K562 (cell line): Measurements from ENCODE around the gene HRAS. TPM values are rescaled to one million over a fixed set of nuclear protein-coding genes. Genes with fewer than 3 reads are reported as not detected.

Experiments
- ATAC-seq: fragments of 200-7000 bp; cut with Tn5 transposase; 3 replicates; pipeline ENCODE4 v1.9.1; 2020; ENCODE audit warnings: moderate library complexity
- BruUV-seq: library from RNA; stranded (reverse); fragments of 400-500 nt; replicated peaks from 2 replicates; lab custom pipeline; 2021; lab: Mats Ljungman, UMichigan
- CTCF ChIA-PET: fragments of 300-600 bp; formaldehyde crosslinking; extraction: SDS; loops from one replicate; lab custom pipeline; 2021; ENCODE audit warnings: low intra/inter-chr PET ratio; lab: Yijun Ruan, JAX
- POLR2A ChIA-PET: fragments of 300-600, 350-650 bp; sonication (Branson Sonifier 250); formaldehyde crosslinking; extraction: SDS; loops from one replicate; lab custom pipeline; 2021; ENCODE audit warnings: antibody characterized with exemption, inconsistent platforms; lab: Yijun Ruan, JAX
- DNase-seq, 4 experiments: peaks; one replicate each; pipeline versions ENCODE4 v3.0.0 to v3.0.0-alpha.2; 2011 to 2018; ENCODE audit warnings: low spot score in 3 of 4, mixed read lengths in 3 of 4; ENCODE audit errors: extremely low read depth in 1 of 4
- FAIRE-seq: peaks from 2 replicates; lab custom pipeline; 2011; peaks lifted over from hg19 to GRCh38; lab: Jason Lieb, UNC
- H2AFZ ChIP-seq: 2 replicates; pipeline ENCODE4 v1.6.0; 2011; ENCODE audit warnings: low read depth, low read length, control low read depth, inconsistent platforms
- H3K27ac ChIP-seq: fragments of 200-600 bp; 3 replicates; pipeline ENCODE4 v1.8.0; 2011; ENCODE audit warnings: low read depth, mild to moderate bottlenecking, control low read depth, inconsistent platforms, low read length, moderate library complexity, mixed read lengths; ENCODE audit errors: extremely low read depth
- H3K27me3 ChIP-seq, 2 experiments: fragments of 300-600 bp in 1 of 2; 2 replicates in 1 of 2; 3 replicates in 1 of 2; pipeline versions ENCODE4 v1.6.0 to v1.8.0; 2011; ENCODE audit warnings: inconsistent platforms in 2 of 2, low read length in 2 of 2, mild to moderate bottlenecking in 1 of 2, mixed read lengths in 1 of 2, moderate library complexity in 1 of 2; ENCODE audit not compliant: control insufficient read depth in 2 of 2, insufficient read depth in 2 of 2
- H3K36me3 ChIP-seq: fragments of 300-600 bp; 3 replicates; pipeline ENCODE4 v1.8.0; 2011; ENCODE audit warnings: mild to moderate bottlenecking, low read length, inconsistent platforms; ENCODE audit not compliant: control insufficient read depth, insufficient read depth
- H3K4me1 ChIP-seq, 2 experiments: fragments of 200-600 bp in 1 of 2; replicated peaks in 1 of 2; 2 replicates in 1 of 2; 3 replicates in 1 of 2; pipeline versions ENCODE4 v1.5.1 to v1.8.0; 2011; ENCODE audit warnings: inconsistent platforms in 2 of 2, low read length in 2 of 2, mild to moderate bottlenecking in 1 of 2, mixed read lengths in 1 of 2, moderate library complexity in 1 of 2; ENCODE audit not compliant: control insufficient read depth in 2 of 2, insufficient read depth in 2 of 2
- H3K4me2 ChIP-seq: 2 replicates; pipeline ENCODE4 v1.6.1; 2011; ENCODE audit warnings: low read length, control low read depth, inconsistent platforms, mixed read lengths; ENCODE audit not compliant: insufficient read depth
- H3K4me3 ChIP-seq: fragments of 200-600 bp; sonication (generic), shearing (Covaris generic); 2 replicates; pipeline ENCODE4 v1.5.1; 2016; ENCODE audit warnings: control low read depth, inconsistent platforms
- H3K79me2 ChIP-seq: fragments of 200-600 bp; 3 replicates; pipeline ENCODE4 v1.8.0; 2011; ENCODE audit warnings: low read length, inconsistent platforms; ENCODE audit not compliant: control insufficient read depth, insufficient read depth
- H3K9ac ChIP-seq, 2 experiments: 2 replicates each; pipeline versions ENCODE4 v1.6.0 to v1.6.1; 2011; ENCODE audit warnings: low read depth in 2 of 2, low read length in 2 of 2, control low read depth in 1 of 2, inconsistent platforms in 1 of 2, mild to moderate bottlenecking in 1 of 2, mixed read lengths in 1 of 2; ENCODE audit not compliant: insufficient read depth in 1 of 2
- H3K9me1 ChIP-seq: one replicate; pipeline ENCODE4 v1.6.0; 2011; ENCODE audit warnings: inconsistent platforms, mild to moderate bottlenecking, low read length, moderate library complexity; ENCODE audit not compliant: control insufficient read depth, insufficient read depth
- H3K9me3 ChIP-seq: replicated peaks from 2 replicates; pipeline ENCODE4 v1.5.1; 2011; ENCODE audit warnings: low read depth, low read length, inconsistent platforms; ENCODE audit not compliant: control insufficient read depth, insufficient read depth
- H4K20me1 ChIP-seq: replicated peaks from 2 replicates; pipeline ENCODE4 v1.6.1; 2011; ENCODE audit warnings: low read length, inconsistent platforms, mixed read lengths; ENCODE audit not compliant: control insufficient read depth, insufficient read depth
- CBX1 ChIP-seq: sonication (generic); IDR thresholded peaks from 2 replicates; pipeline ENCODE4 v1.6.1; 2016; ENCODE audit warnings: antibody characterized with exemption, low read depth, mild to moderate bottlenecking
- GABPA ChIP-seq: fragments of 200-800 bp; sonication (Bioruptor generic); conservative IDR thresholded peaks from 2 replicates; pipeline ENCODE4 v1.6.1; 2016; ENCODE audit warnings: low read depth, missing genetic modification characterization, missing compliant biosample characterization
- PHF8 ChIP-seq: fragments of 200-600 bp; sonication (generic); IDR thresholded peaks from 2 replicates; pipeline ENCODE4 v1.6.1; 2012; ENCODE audit warnings: mixed run types, mild to moderate bottlenecking, inconsistent platforms, low read length, moderate library complexity, borderline replicate concordance
- ZNF408 ChIP-seq: fragments of 250-450 bp; sonication (Bioruptor Pico); IDR thresholded peaks from 2 replicates; pipeline ENCODE4 v1.4.0; 2020; ENCODE audit warnings: low read depth, mild to moderate bottlenecking, moderate library complexity
- ZNF668 ChIP-seq: fragments of 250-450 bp; sonication (Bioruptor Pico); IDR thresholded peaks from 2 replicates; pipeline ENCODE4 v1.8.0; 2022; ENCODE audit warnings: mild to moderate bottlenecking, inconsistent platforms
- WGBS: fragments of 100-300 bp; shearing (Covaris generic); methylation state at CpG from one replicate; pipeline ENCODE4 v1.1.6; 2016; ENCODE audit warnings: low coverage, mixed read lengths; ENCODE audit not compliant: insufficient coverage; ENCODE audit errors: missing lambda C conversion rate; 5-methylcytosine and 5-hydroxymethylcytosine counted together
- in situ Hi-C: fragments of 300-500 bp; cut with MboI; formaldehyde crosslinking; loops from 4 replicates; pipeline ENCODE4 v1.15.0; 2018; ENCODE audit warnings: inconsistent platforms, mixed read lengths
- intact Hi-C: fragments of 100-400 bp; cut with micrococcal nuclease; formaldehyde crosslinking; loops from 2 replicates; pipeline ENCODE4 v1.14.2; 2022
- polyA plus RNA-seq, 8 experiments: library from polyadenylated mRNA; depleted of rRNA in 4 of 8; stranded (reverse) in 5 of 8; unstranded in 3 of 8; fragments of >200 nt; fragmentation: Nextera tagmentation in 2 of 8; fragmentation: Illumina TruSeq in 1 of 8; extraction: Ambion mirVana in 2 of 8; extraction: Trizol in 1 of 8; gene quantifications; 2 replicates each; pipeline versions ENCODE4 v1.2.1 to v1.2.3, GENCODE V29; 2011 to 2014; ENCODE audit warnings: inconsistent platforms in 1 of 8, missing spikeins in 1 of 8
- total RNA-seq, 7 experiments: library from RNA; depleted of rRNA in 6 of 7; stranded (reverse); fragments of >200 nt in 6 of 7; fragmentation: Illumina TruSeq in 2 of 7; extraction: Trizol in 2 of 7; gene quantifications; 2 replicates each; pipeline versions ENCODE4 v1.2.1 to v1.2.3, GENCODE V29; 2011 to 2021; ENCODE audit warnings: low replicate concordance in 1 of 7
- TF ChIP-seq, protein P1 (sequence below), 2 experiments: fragments of 450-650 bp in 1 of 2; sonication (generic) in 1 of 2; formaldehyde crosslinking; conservative IDR thresholded peaks; 2 replicates each; pipeline versions ENCODE4 v1.4.0 to v1.8.1; 2020 to 2022; ENCODE audit warnings: mild to moderate bottlenecking in 1 of 2, missing genetic modification reagents in 1 of 2
- TF ChIP-seq, protein P2 (sequence below): conservative IDR thresholded peaks from 2 replicates; pipeline ENCODE4 v1.6.1; 2011; ENCODE audit warnings: low read depth, mild to moderate bottlenecking, low read length; ENCODE audit not compliant: control insufficient read depth
- TF ChIP-seq, protein P3 (sequence below): fragments of 450-650 bp; formaldehyde crosslinking; IDR thresholded peaks from 2 replicates; pipeline ENCODE4 v1.4.0; 2020; ENCODE audit warnings: mild to moderate bottlenecking, moderate library complexity
- TF ChIP-seq, protein P4 (sequence below): fragments of 250-450 bp; sonication (Bioruptor Pico); IDR thresholded peaks from 2 replicates; pipeline ENCODE4 v1.8.0; 2021; ENCODE audit warnings: moderate library complexity, mild to moderate bottlenecking, inconsistent platforms
- TF ChIP-seq, protein P5 (sequence below): sonication (generic); formaldehyde crosslinking; IDR thresholded peaks from 2 replicates; pipeline ENCODE4 v1.9.0; 2022; ENCODE audit warnings: mild to moderate bottlenecking, missing genetic modification reagents

Gene HRAS
- total and polyA plus RNA-seq, 9 of the 15 experiments (the other 6 are each of a cell fraction or from before 2014, with no cell fraction given) = 2.8 to 73.5 (median 29.6) TPM

DNA sequence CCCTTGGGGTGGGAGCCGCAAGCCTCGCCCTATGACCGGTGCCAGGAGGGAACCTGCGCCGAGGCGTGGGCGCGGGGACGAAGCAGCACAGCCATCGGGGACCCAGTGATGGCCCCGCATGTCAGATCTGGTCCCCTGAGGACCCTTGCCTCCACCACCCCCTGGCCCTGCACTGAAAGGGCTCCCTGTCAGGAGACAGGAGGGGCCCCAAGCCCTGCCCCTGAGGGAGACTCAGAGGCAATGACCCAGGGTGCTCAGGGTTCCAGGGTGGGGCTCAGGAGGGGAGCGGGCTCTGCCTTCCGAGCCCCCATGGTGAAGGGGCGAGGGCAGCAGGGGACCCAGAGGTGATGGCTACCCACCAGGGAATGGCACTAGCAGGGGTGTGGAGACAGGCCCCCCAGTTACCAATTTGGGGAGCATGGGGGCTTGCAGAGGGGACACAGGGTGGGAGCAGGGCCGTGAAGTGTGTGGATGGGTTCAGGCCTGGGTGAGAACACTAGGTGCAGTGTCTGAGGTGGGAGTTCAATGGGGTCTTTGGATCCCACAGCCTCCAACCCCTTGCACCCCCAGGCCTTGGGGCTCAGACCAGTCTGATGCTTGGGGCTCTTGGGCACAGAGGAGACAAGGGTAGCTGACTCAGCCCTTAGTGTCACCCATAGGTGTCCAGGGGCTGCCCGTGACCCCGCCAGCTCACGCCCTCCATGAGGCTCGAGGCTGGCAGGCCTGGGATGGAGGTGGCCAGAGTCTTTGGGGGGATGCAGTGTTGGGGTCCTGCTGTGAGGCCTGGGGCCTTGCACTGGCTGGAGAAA, 2.5 kb upstream of the HRAS start:
- FAIRE-seq (no peak), ATAC-seq (no peak), DNase-seq (no peak)
- Histone ChIP-seq H3K4me2 (peak overlapping the region; percentile 68), H3K9me3 (no peaks in the 10 kb centered on the region), H3K4me1 (peaks cover 22 to 76% of the 10 kb centered on the region in 2 experiments), H3K27ac (peak overlapping the region; percentile 36; the same call in 2 of the 3 replicates), H3K27me3 (no peaks in the 10 kb centered on the region), H3K4me3 (peak overlapping the region; percentile 33), H4K20me1 (0 out of 2 replicates have a peak, but pooled peaks cover 4% of the 10 kb centered on the region), H3K36me3 (peaks cover 15% of the 10 kb centered on the region; the same call in 1 of the 3 replicates), H3K9ac (peak overlapping the region; percentile 48 to 82; a peak in 3 of 4 replicates), H2AFZ (peak overlapping the region; percentile 87), H3K79me2 (peaks cover 17% of the 10 kb centered on the region), H3K9me1 (peaks cover 3% of the 10 kb centered on the region)
- ChIA-PET CTCF (no interaction called here), POLR2A (interaction anchor here (0.6 to 0.8 kb wide), 3 partner anchors 15 to 279 kb away, joined by 3 read pairs; no protein-coding TSS in a partner anchor)
- 29% methylated on average over 18 of the region's 19 CpGs for WGBS
- in situ Hi-C loops = no loop called here
- intact Hi-C loops = no loop called here
- TSS peak; percentile 47 for BruUV-seq
- TF ChIP-seq CBX1 (no peak; the same call in 1 of the 2 replicates), PHF8 (peak; percentile 39; the same call in 1 of the 2 replicates), ZNF668 (no peak), ZNF408 (CRISPR knock-in tag) (0 out of 2 replicates have a peak, but pooled peaks have one; percentile 66), GABPA (tag) (0 out of 2 replicates have a peak, but pooled peaks have one; percentile 7)
- TF ChIP-seq, protein P1, sequence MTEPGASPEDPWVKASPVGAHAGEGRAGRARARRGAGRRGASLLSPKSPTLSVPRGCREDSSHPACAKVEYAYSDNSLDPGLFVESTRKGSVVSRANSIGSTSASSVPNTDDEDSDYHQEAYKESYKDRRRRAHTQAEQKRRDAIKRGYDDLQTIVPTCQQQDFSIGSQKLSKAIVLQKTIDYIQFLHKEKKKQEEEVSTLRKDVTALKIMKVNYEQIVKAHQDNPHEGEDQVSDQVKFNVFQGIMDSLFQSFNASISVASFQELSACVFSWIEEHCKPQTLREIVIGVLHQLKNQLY (CRISPR knock-in tag; conservative IDR thresholded peaks at IDR 0.05) = 0 out of 4 replicates have a peak, but pooled peaks of 1 of the 2 experiments have one; percentile 24
- TF ChIP-seq, protein P2, sequence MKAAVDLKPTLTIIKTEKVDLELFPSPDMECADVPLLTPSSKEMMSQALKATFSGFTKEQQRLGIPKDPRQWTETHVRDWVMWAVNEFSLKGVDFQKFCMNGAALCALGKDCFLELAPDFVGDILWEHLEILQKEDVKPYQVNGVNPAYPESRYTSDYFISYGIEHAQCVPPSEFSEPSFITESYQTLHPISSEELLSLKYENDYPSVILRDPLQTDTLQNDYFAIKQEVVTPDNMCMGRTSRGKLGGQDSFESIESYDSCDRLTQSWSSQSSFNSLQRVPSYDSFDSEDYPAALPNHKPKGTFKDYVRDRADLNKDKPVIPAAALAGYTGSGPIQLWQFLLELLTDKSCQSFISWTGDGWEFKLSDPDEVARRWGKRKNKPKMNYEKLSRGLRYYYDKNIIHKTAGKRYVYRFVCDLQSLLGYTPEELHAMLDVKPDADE = no peak
- TF ChIP-seq, protein P3, sequence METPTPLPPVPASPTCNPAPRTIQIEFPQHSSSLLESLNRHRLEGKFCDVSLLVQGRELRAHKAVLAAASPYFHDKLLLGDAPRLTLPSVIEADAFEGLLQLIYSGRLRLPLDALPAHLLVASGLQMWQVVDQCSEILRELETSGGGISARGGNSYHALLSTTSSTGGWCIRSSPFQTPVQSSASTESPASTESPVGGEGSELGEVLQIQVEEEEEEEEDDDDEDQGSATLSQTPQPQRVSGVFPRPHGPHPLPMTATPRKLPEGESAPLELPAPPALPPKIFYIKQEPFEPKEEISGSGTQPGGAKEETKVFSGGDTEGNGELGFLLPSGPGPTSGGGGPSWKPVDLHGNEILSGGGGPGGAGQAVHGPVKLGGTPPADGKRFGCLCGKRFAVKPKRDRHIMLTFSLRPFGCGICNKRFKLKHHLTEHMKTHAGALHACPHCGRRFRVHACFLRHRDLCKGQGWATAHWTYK (CRISPR knock-in tag) = 0 out of 2 replicates have a peak, but pooled peaks have one; percentile 23
- TF ChIP-seq, protein P4, sequence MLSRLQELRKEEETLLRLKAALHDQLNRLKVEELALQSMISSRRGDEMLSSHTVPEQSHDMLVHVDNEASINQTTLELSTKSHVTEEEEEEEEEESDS (CRISPR knock-in tag) = no peak
- TF ChIP-seq, protein P5, sequence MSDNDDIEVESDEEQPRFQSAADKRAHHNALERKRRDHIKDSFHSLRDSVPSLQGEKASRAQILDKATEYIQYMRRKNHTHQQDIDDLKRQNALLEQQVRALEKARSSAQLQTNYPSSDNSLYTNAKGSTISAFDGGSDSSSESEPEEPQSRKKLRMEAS (CRISPR knock-in tag) = no peak
